GM12878 (cell line): Measurements from ENCODE around the gene TRIM17. TPM values are rescaled to one million over a fixed set of nuclear protein-coding genes. Genes with fewer than 3 reads are reported as not detected.

ENCODE experiments used
- ATAC-seq: fragments of 200-7000 bp; cut with Tn5 transposase; 3 replicates; pipeline ENCODE4 v1.9.1; 2020; ENCODE audit warnings: mild to moderate bottlenecking, moderate library complexity
- BruUV-seq: library from RNA; stranded (reverse); fragments of 400-500 nt; replicated peaks from 2 replicates; lab custom pipeline; 2021; lab: Mats Ljungman, UMichigan
- CTCF ChIA-PET: fragments of 300-600 bp; sonication (Branson Sonifier 250); formaldehyde crosslinking; extraction: SDS; loops from one replicate; lab custom pipeline; 2021; ENCODE audit warnings: inconsistent platforms; lab: Yijun Ruan, JAX
- POLR2A ChIA-PET: fragments of 350-600 bp; formaldehyde crosslinking; extraction: SDS; loops from one replicate; lab custom pipeline; 2021; ENCODE audit warnings: inconsistent platforms; lab: Charles Lee
- RAD21 ChIA-PET: fragments of 300-600 bp; sonication (Branson Sonifier 250); formaldehyde crosslinking; loops from one replicate; lab custom pipeline; 2023; ENCODE audit warnings: antibody characterized with exemption; ENCODE audit not compliant: unreplicated experiment; lab: Charles Lee
- SMC1A ChIA-PET: fragments of 300-600 bp; sonication (Branson Sonifier 250); formaldehyde crosslinking; loops from one replicate; lab custom pipeline; 2023; ENCODE audit not compliant: unreplicated experiment, uncharacterized antibody; lab: Charles Lee
- DNase-seq: peaks from one replicate; pipeline ENCODE4 v3.0.0-alpha.2; 2011; ENCODE audit warnings: low read depth, low spot score
- FAIRE-seq: peaks from 3 replicates; lab custom pipeline; 2011; peaks lifted over from hg19 to GRCh38; lab: Jason Lieb, UNC
- H2AFZ ChIP-seq: 2 replicates; pipeline ENCODE4 v1.6.0; 2011; ENCODE audit warnings: low read depth, low read length, control low read depth; ENCODE audit not compliant: control insufficient read depth
- H3K27ac ChIP-seq: 2 replicates; pipeline ENCODE4 v1.5.1; 2011; ENCODE audit warnings: control low read depth; ENCODE audit not compliant: control insufficient read depth, insufficient read depth
- H3K27me3 ChIP-seq, 2 experiments: replicated peaks in 1 of 2; 2 replicates each; pipeline versions ENCODE4 v1.6.0 to v1.6.1; 2011; ENCODE audit warnings: low read length in 1 of 2; ENCODE audit not compliant: control insufficient read depth in 2 of 2, insufficient read depth in 2 of 2
- H3K36me3 ChIP-seq, 2 experiments: 2 replicates each; pipeline ENCODE4 v1.5.1; 2011; ENCODE audit warnings: low read length in 1 of 2; ENCODE audit not compliant: control insufficient read depth in 2 of 2, insufficient read depth in 2 of 2
- H3K4me1 ChIP-seq: 2 replicates; pipeline ENCODE4 v1.6.1; 2011; ENCODE audit warnings: mild to moderate bottlenecking, low read length, moderate library complexity, mixed read lengths; ENCODE audit not compliant: control insufficient read depth, insufficient read depth
- H3K4me2 ChIP-seq: 2 replicates; pipeline ENCODE4 v1.6.0; 2011; ENCODE audit warnings: control low read depth; ENCODE audit not compliant: control insufficient read depth, insufficient read depth
- H3K4me3 ChIP-seq: fragments of 200-600 bp; sonication (generic); 2 replicates; pipeline ENCODE4 v1.5.1; 2016
- H3K79me2 ChIP-seq: 2 replicates; pipeline ENCODE4 v1.6.0; 2011; ENCODE audit warnings: low read length; ENCODE audit not compliant: control insufficient read depth, insufficient read depth
- H3K9ac ChIP-seq: 2 replicates; pipeline ENCODE4 v1.8.0; 2011; ENCODE audit warnings: low read length, control low read depth, mixed read lengths; ENCODE audit not compliant: control insufficient read depth, insufficient read depth
- H3K9me3 ChIP-seq: replicated peaks from 3 replicates; pipeline ENCODE4 v1.5.1; 2011; ENCODE audit warnings: mild to moderate bottlenecking, low read length; ENCODE audit not compliant: control insufficient read depth, insufficient read depth
- H4K20me1 ChIP-seq: 2 replicates; pipeline ENCODE4 v1.6.0; 2011; ENCODE audit not compliant: control insufficient read depth, insufficient read depth
- ESRRA ChIP-seq: IDR thresholded peaks from 2 replicates; pipeline ENCODE4 v1.6.1; 2012; ENCODE audit warnings: mild to moderate bottlenecking, low read length, improper control_type of control experiment
- JUND ChIP-seq: IDR thresholded peaks from 2 replicates; pipeline ENCODE4 v1.6.1; 2012; ENCODE audit warnings: low read depth, mild to moderate bottlenecking, low read length, improper control_type of control experiment, moderate library complexity
- LARP7 ChIP-seq: fragments of 450-650 bp; IDR thresholded peaks from 2 replicates; pipeline ENCODE4 v1.6.1; 2017; ENCODE audit warnings: mild to moderate bottlenecking
- POLR2AphosphoS2 ChIP-seq: IDR thresholded peaks from 2 replicates; pipeline ENCODE4 v1.6.1; 2011; ENCODE audit warnings: low read depth, mild to moderate bottlenecking, low read length, improper control_type of control experiment, moderate library complexity
- SIN3A ChIP-seq: IDR thresholded peaks from 2 replicates; pipeline ENCODE4 v1.6.1; 2012; ENCODE audit warnings: low read depth, low read length, improper control_type of control experiment
- TAF1 ChIP-seq: IDR thresholded peaks from 2 replicates; pipeline ENCODE4 v1.6.1; 2011; ENCODE audit warnings: mild to moderate bottlenecking, low read depth, low read length, borderline replicate concordance
- YY1 ChIP-seq: IDR thresholded peaks from 2 replicates; pipeline ENCODE4 v1.6.1; 2011; ENCODE audit warnings: low read depth, mild to moderate bottlenecking, low read length
- ZBTB33 ChIP-seq: fragments of 450-650 bp; IDR thresholded peaks from 2 replicates; pipeline ENCODE4 v1.6.1; 2017; ENCODE audit warnings: mild to moderate bottlenecking
- ZNF622 ChIP-seq: fragments of 450-650 bp; IDR thresholded peaks from 2 replicates; pipeline ENCODE4 v1.6.1; 2017; ENCODE audit warnings: mild to moderate bottlenecking, inconsistent platforms
- WGBS: methylation state at CpG from one replicate; pipeline ENCODE4 v1.1.6; 2016; ENCODE audit warnings: low lambda C conversion rate; ENCODE audit not compliant: insufficient replicate concordance, insufficient coverage; ENCODE audit errors: missing lambda C conversion rate; 5-methylcytosine and 5-hydroxymethylcytosine counted together
- in situ Hi-C: fragments of 300-500 bp; cut with MboI; formaldehyde crosslinking; loops from 9 replicates; pipeline ENCODE4 v1.14.3; 2018; ENCODE audit warnings: mixed read lengths
- intact Hi-C: fragments of 100-400 bp; cut with micrococcal nuclease; formaldehyde crosslinking; loops from one replicate; pipeline ENCODE4 v1.14.2; 2022; ENCODE audit not compliant: unreplicated experiment
- polyA plus RNA-seq, 11 experiments: library from polyadenylated mRNA; depleted of rRNA in 4 of 11; unstranded in 6 of 11; stranded (reverse) in 5 of 11; fragments of >200 nt; fragmentation: Nextera tagmentation in 4 of 11; fragmentation: Illumina TruSeq in 1 of 11; extraction: Ambion mirVana in 4 of 11; extraction: Trizol in 1 of 11; gene quantifications; 1 replicate in 1 of 11; 2 replicates in 10 of 11; pipeline versions ENCODE4 v1.2.1 to v1.2.3, GENCODE V29; 2011 to 2016; ENCODE audit warnings: inconsistent platforms in 2 of 11, missing spikeins in 2 of 11, low read depth in 1 of 11
- total RNA-seq, 4 experiments: library from RNA; depleted of rRNA in 3 of 4; stranded (reverse); fragments of >200 nt in 3 of 4; fragmentation: Illumina TruSeq in 1 of 4; extraction: Trizol in 1 of 4; gene quantifications; 2 replicates each; pipeline versions ENCODE4 v1.2.1 to v1.2.3, GENCODE V29; 2013 to 2021

The TRIM17 gene
- total and polyA plus RNA-seq, 10 of the 15 experiments (the other 5 are each of a cell fraction or from before 2014, with no cell fraction given), result 0.16 to 0.32 TPM; not detected in 8

- RAD21 ChIA-PET, result no interaction called here
- POLR2A ChIA-PET, result no interaction called here
- Histone ChIP-seq H3K9ac (no peak overlapping the region), H3K27me3 (no peaks in the 10 kb centered on the region; a peak in 1 of 4 replicates), H2AFZ (no peak overlapping the region), H3K9me3 (no peaks in the 10 kb centered on the region), H3K79me2 (no peaks in the 10 kb centered on the region), H3K27ac (no peak overlapping the region), H3K4me2 (no peak overlapping the region), H4K20me1 (no peaks in the 10 kb centered on the region), H3K4me3 (no peak overlapping the region), H3K4me1 (no peaks in the 10 kb centered on the region), H3K36me3 (no peaks in the 10 kb centered on the region)
- ATAC-seq (no peak), DNase-seq (no peak), FAIRE-seq (no peak)
- WGBS, result 27% methylated on average over 9 of the region's 9 CpGs
- TF ChIP-seq ESRRA (no peak), ZBTB33 (no peak), YY1 (no peak), POLR2AphosphoS2 (no peak), LARP7 (no peak), JUND (no peak), ZNF622 (no peak), SIN3A (no peak), TAF1 (no peak)
- intact Hi-C loops (no loop called here), in situ Hi-C loops (no loop called here)
- SMC1A ChIA-PET, result no interaction called here
- CTCF ChIA-PET, result no interaction called here
- no TSS peak for BruUV-seq
Measured at GRCh38 chr1:228363686-228364067, 53.0 kb downstream of the TRIM17 start.
